Trophoblast cell (in vitro differentiated cells and primary cell): ENCODE results near the gene CCT7.

Experiments used
- DNase-seq, 2 donors: peaks; one replicate each; pipeline ENCODE4 v3.0.0-alpha.2; 2016
- H2AFZ ChIP-seq: 2 replicates; pipeline ENCODE4 v1.6.1; 2013; ENCODE audit warnings: low read length, moderate library complexity, mild to moderate bottlenecking; ENCODE audit not compliant: insufficient read depth, poor library complexity
- H2AK5ac ChIP-seq: 2 replicates; pipeline ENCODE4 v1.6.1; 2013; ENCODE audit warnings: mild to moderate bottlenecking, low read length
- H2BK120ac ChIP-seq: 2 replicates; pipeline ENCODE4 v1.6.1; 2013; ENCODE audit warnings: low read length, mild to moderate bottlenecking, moderate library complexity; ENCODE audit not compliant: insufficient read depth, poor library complexity
- H2BK12ac ChIP-seq: 2 replicates; pipeline ENCODE4 v1.6.1; 2013; ENCODE audit warnings: mild to moderate bottlenecking, low read length, moderate library complexity
- H2BK5ac ChIP-seq: 2 replicates; pipeline ENCODE4 v1.6.1; 2013; ENCODE audit warnings: low read length, low read depth, moderate library complexity, mild to moderate bottlenecking; ENCODE audit not compliant: poor library complexity
- H3K14ac ChIP-seq: 2 replicates; pipeline ENCODE4 v1.6.1; 2013; ENCODE audit warnings: mild to moderate bottlenecking, low read length
- H3K18ac ChIP-seq: 2 replicates; pipeline ENCODE4 v1.6.1; 2013; ENCODE audit warnings: mild to moderate bottlenecking, low read length
- H3K23ac ChIP-seq: 2 replicates; pipeline ENCODE4 v1.6.1; 2013; ENCODE audit warnings: low read length
- H3K27ac ChIP-seq: 2 replicates; pipeline ENCODE4 v1.5.1; 2013; ENCODE audit warnings: low read depth, mild to moderate bottlenecking, inconsistent platforms, low read length, moderate library complexity
- H3K27me3 ChIP-seq: 2 replicates; pipeline ENCODE4 v1.6.1; 2013; ENCODE audit warnings: inconsistent platforms, mild to moderate bottlenecking, low read length, moderate library complexity; ENCODE audit not compliant: insufficient read depth
- H3K36me3 ChIP-seq, 2 experiments: 1 replicate in 1 of 2; 2 replicates in 1 of 2; pipeline ENCODE4 v1.6.1; 2013; ENCODE audit warnings: low read length in 2 of 2, mild to moderate bottlenecking in 2 of 2, moderate library complexity in 1 of 2; ENCODE audit not compliant: insufficient read depth in 2 of 2, control insufficient read depth in 1 of 2
- H3K4ac ChIP-seq: 2 replicates; pipeline ENCODE4 v1.6.1; 2013; ENCODE audit warnings: low read depth, mild to moderate bottlenecking, low read length, moderate library complexity
- H3K4me1 ChIP-seq, 2 experiments: 1 replicate in 1 of 2; 2 replicates in 1 of 2; pipeline ENCODE4 v1.6.1; 2013; ENCODE audit warnings: low read length in 2 of 2, mild to moderate bottlenecking in 2 of 2, moderate library complexity in 1 of 2; ENCODE audit not compliant: insufficient read depth in 2 of 2, control insufficient read depth in 1 of 2
- H3K4me2 ChIP-seq: 2 replicates; pipeline ENCODE4 v1.6.1; 2013; ENCODE audit warnings: inconsistent platforms, mild to moderate bottlenecking, low read length, moderate library complexity
- H3K4me3 ChIP-seq: 2 replicates; pipeline ENCODE4 v1.5.1; 2013; ENCODE audit warnings: mild to moderate bottlenecking, low read depth, low read length, inconsistent platforms
- H3K79me1 ChIP-seq: one replicate; pipeline ENCODE4 v1.6.1; 2013; ENCODE audit warnings: low read length
- H3K79me2 ChIP-seq: 2 replicates; pipeline ENCODE4 v1.6.1; 2013; ENCODE audit warnings: low read length, mild to moderate bottlenecking; ENCODE audit not compliant: control insufficient read depth, insufficient read depth, poor library complexity
- H3K9ac ChIP-seq: 2 replicates; pipeline ENCODE4 v1.6.1; 2013; ENCODE audit warnings: mild to moderate bottlenecking, low read length
- H3K9me3 ChIP-seq: 2 replicates; pipeline ENCODE4 v1.6.1; 2013; ENCODE audit warnings: low read depth, mild to moderate bottlenecking, control low read depth, inconsistent platforms, low read length; ENCODE audit not compliant: insufficient read depth
- H4K12ac ChIP-seq: 2 replicates; pipeline ENCODE4 v1.6.1; 2013; ENCODE audit warnings: low read depth, mild to moderate bottlenecking, low read length, moderate library complexity
- H4K8ac ChIP-seq: 2 replicates; pipeline ENCODE4 v1.6.1; 2013; ENCODE audit warnings: low read depth, mild to moderate bottlenecking, low read length, moderate library complexity
- H4K91ac ChIP-seq: one replicate; pipeline ENCODE4 v1.6.1; 2013; ENCODE audit warnings: low read depth, mild to moderate bottlenecking, low read length, moderate library complexity
- WGBS: extraction: QIAGEN DNeasy Blood & Tissue Kit; methylation state at CpG from one replicate; pipeline ENCODE4 v1.1.7; 2013; ENCODE audit warnings: missing lambda C conversion rate; ENCODE audit not compliant: insufficient read length, insufficient coverage; ENCODE audit errors: extremely low coverage; 5-methylcytosine and 5-hydroxymethylcytosine counted together

The CCT7 gene

DNA sequence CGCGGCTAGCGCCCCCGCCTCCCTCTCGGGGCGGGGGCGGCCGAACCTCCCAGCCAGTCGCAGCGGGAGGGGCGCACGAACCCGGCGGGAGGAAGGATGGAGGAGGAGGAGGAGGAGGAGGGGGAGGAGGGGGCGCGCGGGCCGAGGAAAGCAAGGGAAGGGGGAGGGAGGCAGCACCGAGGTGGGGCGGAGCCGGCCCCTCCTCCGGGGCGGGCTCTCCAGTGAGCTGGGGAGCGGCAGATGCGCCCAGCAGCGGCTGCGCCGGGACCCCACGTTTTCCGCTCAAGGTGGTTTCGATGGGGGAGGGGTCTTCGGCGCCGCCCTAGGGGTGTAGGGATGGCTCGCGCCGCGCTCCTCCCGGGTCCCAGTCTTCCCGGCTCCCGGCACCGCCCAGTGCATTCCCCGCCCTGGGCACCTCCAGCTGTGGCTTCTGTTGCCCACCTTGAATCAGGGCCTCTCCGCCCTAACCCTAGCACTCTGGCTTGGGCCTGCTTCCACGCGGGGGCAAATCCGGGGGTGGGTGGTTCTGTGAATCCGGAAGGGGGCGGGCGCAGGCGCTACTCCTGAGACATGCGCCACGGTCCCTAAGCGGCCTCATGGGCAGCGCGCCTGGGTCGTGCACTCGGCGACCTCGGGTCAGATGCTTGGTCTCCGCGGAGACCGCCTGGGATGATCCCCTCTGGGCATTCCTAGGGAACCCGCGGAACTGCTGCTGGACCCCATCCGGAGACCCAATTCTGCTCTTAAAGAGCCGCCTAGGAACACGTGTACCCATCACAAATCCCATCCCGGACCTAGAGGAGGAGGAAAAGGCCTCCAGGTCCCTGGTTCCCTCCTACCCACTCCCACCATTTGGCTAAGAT is 50.4 kb downstream of the CCT7 start, which contains the start of gene FBXO41:
Gene FBXO41 (minus strand): TSS at position 183 of the 863 bp plus-strand sequence. CDS start 14,848 bp downstream, outside the sequence.
- no peak within 1 kb of the TSS for H3K9ac ChIP-seq
- H3K9me3 ChIP-seq, result no peaks in the 10 kb centered on the region
- no peaks in the 10 kb centered on the region for H3K36me3 ChIP-seq
- peak within 1 kb of the TSS; percentile 59 for H2AFZ ChIP-seq
- H3K27me3 ChIP-seq, result peaks cover 14% of the 10 kb centered on the region
- H3K4me3 ChIP-seq, result peak within 1 kb of the TSS; percentile 63
- no peak within 1 kb of the TSS for H3K4ac ChIP-seq
- H3K18ac ChIP-seq, result no peak within 1 kb of the TSS
- H3K23ac ChIP-seq, result no peak within 1 kb of the TSS
- no peak within 1 kb of the TSS for H2BK120ac ChIP-seq
- no peak within 1 kb of the TSS for H2BK12ac ChIP-seq
- no peak within 1 kb of the TSS for H4K91ac ChIP-seq
- H3K4me2 ChIP-seq, result peak within 1 kb of the TSS; percentile 90
- H4K8ac ChIP-seq, result peak within 1 kb of the TSS; percentile 74
- peak in 1 of 2 donors; percentile 10 for DNase-seq
- no peak within 1 kb of the TSS for H2BK5ac ChIP-seq
- peak within 1 kb of the TSS; percentile 45 for H3K14ac ChIP-seq
- no peaks in the 10 kb centered on the region for H3K79me1 ChIP-seq
- peaks cover 6 to 13% of the 10 kb centered on the region in 2 experiments for H3K4me1 ChIP-seq
- H4K12ac ChIP-seq, result no peak within 1 kb of the TSS
- WGBS, result no CpG with 5 or more reads among the region's 69 CpGs
- H3K27ac ChIP-seq, result no peak within 1 kb of the TSS
- H3K79me2 ChIP-seq, result no peaks in the 10 kb centered on the region
- no peak within 1 kb of the TSS for H2AK5ac ChIP-seq

DNA sequence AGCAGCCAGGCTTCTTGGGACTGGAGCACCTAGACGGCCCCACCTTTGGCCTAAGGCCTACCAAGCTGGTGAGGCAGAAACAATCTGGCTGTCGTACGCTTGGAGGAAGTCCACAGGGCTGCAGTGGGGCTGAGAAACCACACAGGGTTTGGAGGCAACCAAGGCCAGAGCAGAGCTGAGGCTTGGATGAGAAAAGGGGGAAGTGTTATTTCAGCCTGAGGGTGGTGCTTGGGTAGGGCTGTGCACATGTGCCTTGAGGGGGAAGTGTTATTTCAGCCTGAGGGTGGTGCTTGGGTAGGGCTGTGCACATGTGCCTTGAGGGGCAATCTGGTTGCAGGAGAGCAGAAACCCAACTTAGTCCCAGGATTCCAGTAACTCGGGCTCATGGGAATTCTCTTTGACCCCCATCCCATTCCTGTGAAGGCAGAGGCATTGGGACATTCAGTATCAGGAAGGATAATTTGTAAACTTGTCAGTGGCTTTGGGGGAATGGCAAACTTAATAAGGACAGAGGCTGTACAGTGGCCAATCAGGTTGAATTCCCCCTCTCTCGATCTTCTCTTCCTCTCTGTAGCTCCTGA is 51.1 kb downstream of the CCT7 start:
- Histone ChIP-seq H2AFZ (no peak overlapping the region), H2BK12ac (no peak overlapping the region), H3K27ac (no peak overlapping the region), H4K12ac (no peak overlapping the region), H3K9me3 (no peaks in the 10 kb centered on the region), H3K9ac (no peak overlapping the region), H2AK5ac (no peak overlapping the region), H3K4ac (no peak overlapping the region), H3K4me1 (peaks cover 6 to 13% of the 10 kb centered on the region in 2 experiments), H2BK5ac (no peak overlapping the region), H3K79me2 (no peaks in the 10 kb centered on the region), H3K4me3 (no peak overlapping the region), H3K79me1 (no peaks in the 10 kb centered on the region), H3K23ac (no peak overlapping the region), H3K14ac (no peak overlapping the region), H3K27me3 (peaks cover 18% of the 10 kb centered on the region), H3K4me2 (peak overlapping the region; percentile 90), H4K8ac (no peak overlapping the region), H2BK120ac (no peak overlapping the region), H4K91ac (no peak overlapping the region), H3K36me3 (no peaks in the 10 kb centered on the region), H3K18ac (no peak overlapping the region)
- DNase-seq, result no peak
- no CpG with 5 or more reads among the region's 5 CpGs for WGBS

DNA sequence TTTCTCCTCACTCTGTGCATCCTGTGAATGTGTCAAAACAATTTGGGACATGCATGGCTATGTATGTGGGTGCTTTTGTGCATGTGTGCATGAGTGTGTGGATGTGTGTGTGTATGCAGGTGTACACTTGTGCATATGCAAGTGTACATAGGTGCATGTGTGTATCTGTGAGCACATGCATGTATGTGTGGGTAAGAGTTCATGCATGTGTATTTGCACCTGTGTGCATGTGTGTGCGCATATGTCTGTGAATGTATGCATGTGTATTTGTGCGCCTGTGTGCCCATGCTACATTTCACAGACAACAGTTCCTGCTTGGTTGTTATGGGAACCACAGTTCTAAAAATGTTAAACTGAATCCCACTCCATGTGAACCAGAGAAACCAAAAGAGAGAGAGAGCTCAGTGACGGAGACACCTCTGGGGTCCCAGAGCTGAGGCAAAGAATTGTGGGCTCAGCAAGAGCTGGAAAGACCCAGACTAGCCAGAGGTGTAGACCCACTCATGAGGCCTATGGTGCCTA is 52.1 kb downstream of the CCT7 start:
- H4K91ac ChIP-seq, result no peak overlapping the region
- H3K9ac ChIP-seq, result no peak overlapping the region
- WGBS, result no CpG with 5 or more reads among the region's 3 CpGs

DNA sequence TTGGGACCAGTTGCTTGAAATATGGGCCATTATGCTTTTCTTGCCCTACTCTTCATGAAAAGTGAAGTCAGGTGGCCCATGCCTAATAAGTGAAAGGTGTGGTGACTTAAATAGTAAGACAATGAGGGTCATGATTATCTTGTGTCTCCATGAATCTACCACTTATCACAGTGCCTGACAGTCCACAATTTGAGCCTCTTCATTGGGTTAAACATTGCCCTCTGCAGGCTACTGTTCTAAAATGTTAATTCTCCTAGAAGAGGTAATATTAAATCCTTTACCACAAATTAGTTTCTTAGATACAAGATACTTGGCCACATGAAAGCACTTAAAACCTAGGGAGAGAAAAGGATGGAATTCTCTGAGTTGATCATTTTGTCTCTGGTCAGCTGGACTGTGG is 55.2 kb downstream of the CCT7 start:
- no peaks in the 10 kb centered on the region for H3K36me3 ChIP-seq
- no peak overlapping the region for H3K23ac ChIP-seq
- H2BK12ac ChIP-seq, result no peak overlapping the region
- no peak overlapping the region for H3K4ac ChIP-seq
- H2AFZ ChIP-seq, result no peak overlapping the region
- H4K8ac ChIP-seq, result no peak overlapping the region
- H3K4me1 ChIP-seq, result peaks cover 11 to 27% of the 10 kb centered on the region in 2 experiments
- no peak overlapping the region for H3K4me2 ChIP-seq
- H3K14ac ChIP-seq, result no peak overlapping the region
- no peaks in the 10 kb centered on the region for H3K79me2 ChIP-seq
- H2BK5ac ChIP-seq, result no peak overlapping the region
- no peak overlapping the region for H4K91ac ChIP-seq
- H3K79me1 ChIP-seq, result no peaks in the 10 kb centered on the region
- no peak overlapping the region for H3K27ac ChIP-seq
- no peak overlapping the region for H3K18ac ChIP-seq
- H3K27me3 ChIP-seq, result peaks cover 48% of the 10 kb centered on the region
- no peak overlapping the region for H2AK5ac ChIP-seq
- H3K4me3 ChIP-seq, result no peak overlapping the region
- H4K12ac ChIP-seq, result no peak overlapping the region
- DNase-seq, result no peak
- no peak overlapping the region for H3K9ac ChIP-seq
- H2BK120ac ChIP-seq, result no peak overlapping the region
- peaks cover 3% of the 10 kb centered on the region for H3K9me3 ChIP-seq

More for the DNA sequence above, 52.1 kb downstream of the CCT7 start:
- H2AK5ac ChIP-seq, result no peak overlapping the region
- H2BK5ac ChIP-seq, result no peak overlapping the region
- H3K79me2 ChIP-seq, result no peaks in the 10 kb centered on the region
- no peak overlapping the region for H3K23ac ChIP-seq
- no peak overlapping the region for H3K4me2 ChIP-seq
- H3K18ac ChIP-seq, result no peak overlapping the region
- H3K27ac ChIP-seq, result no peak overlapping the region
- no peak overlapping the region for H3K4ac ChIP-seq
- H2BK12ac ChIP-seq, result no peak overlapping the region
- H2AFZ ChIP-seq, result no peak overlapping the region
- no peak overlapping the region for H3K14ac ChIP-seq
- no peak overlapping the region for H4K12ac ChIP-seq
- peaks cover 21% of the 10 kb centered on the region for H3K27me3 ChIP-seq
- no peak overlapping the region for H4K8ac ChIP-seq
- no peaks in the 10 kb centered on the region for H3K79me1 ChIP-seq
- no peak for DNase-seq
- no peaks in the 10 kb centered on the region for H3K9me3 ChIP-seq
- H3K4me3 ChIP-seq, result no peak overlapping the region
- no peak overlapping the region for H2BK120ac ChIP-seq
- no peaks in the 10 kb centered on the region for H3K36me3 ChIP-seq
- peaks cover 6 to 14% of the 10 kb centered on the region in 2 experiments for H3K4me1 ChIP-seq
